GM12891 (cell line): ENCODE data around the gene DUSP11.

Source experiments
- POLR2A ChIP-seq: IDR thresholded peaks from 2 replicates; pipeline ENCODE4 v1.6.1; 2011; ENCODE audit warnings: low read depth, low read length, control low read depth
- POLR2AphosphoS5 ChIP-seq: IDR thresholded peaks from 2 replicates; pipeline ENCODE4 v1.6.1; 2011; ENCODE audit warnings: low read depth, low read length, control low read depth
- SPI1 ChIP-seq: IDR thresholded peaks from 2 replicates; pipeline ENCODE4 v1.6.1; 2011; ENCODE audit warnings: low read depth, low read length, control low read depth
- TAF1 ChIP-seq: IDR thresholded peaks from 2 replicates; pipeline ENCODE4 v1.6.1; 2011; ENCODE audit warnings: low read depth, low read length, control low read depth

GRCh38 chr2:73776869-73777519 lies 2.9 kb downstream of the DUSP11 start:
- TF ChIP-seq POLR2A: no peak
- no peak for TF ChIP-seq POLR2AphosphoS5
- TF ChIP-seq TAF1: no peak
- TF ChIP-seq SPI1: peak; percentile 51
